ENCODE measurements around the gene JUNB.

The JUNB gene

GRCh38 chr19:12774588-12775555 is 16.4 kb upstream of the JUNB start, which contains the start of gene HOOK2 (continued):
- TF ChIP-seq SCRT1 (tag by site-specific recombination; IDR thresholded peaks at IDR 0.05; ENCODE audit: borderline replicate concordance): peak; percentile 45; the same call in 1 of the 2 replicates
- no peak for TF ChIP-seq ZNF792 (tag by site-specific recombination; IDR thresholded peaks at IDR 0.05)
- TF ChIP-seq ZNF785 (tag by site-specific recombination; IDR thresholded peaks at IDR 0.05): no peak
- TF ChIP-seq ZNF146 (tag by site-specific recombination; IDR thresholded peaks at IDR 0.05): no peak
- no peak for TF ChIP-seq ZNF341 (tag by site-specific recombination; IDR thresholded peaks at IDR 0.05; ENCODE audit: low read depth)
- TF ChIP-seq ZNF248 (tag by site-specific recombination; IDR thresholded peaks at IDR 0.05): no peak
- no peak for TF ChIP-seq HOXC10 (CRISPR knock-in tag; IDR thresholded peaks at IDR 0.05)
- no peak for TF ChIP-seq ZNF580 (tag by site-specific recombination; IDR thresholded peaks at IDR 0.05)
- TF ChIP-seq, protein P1, sequence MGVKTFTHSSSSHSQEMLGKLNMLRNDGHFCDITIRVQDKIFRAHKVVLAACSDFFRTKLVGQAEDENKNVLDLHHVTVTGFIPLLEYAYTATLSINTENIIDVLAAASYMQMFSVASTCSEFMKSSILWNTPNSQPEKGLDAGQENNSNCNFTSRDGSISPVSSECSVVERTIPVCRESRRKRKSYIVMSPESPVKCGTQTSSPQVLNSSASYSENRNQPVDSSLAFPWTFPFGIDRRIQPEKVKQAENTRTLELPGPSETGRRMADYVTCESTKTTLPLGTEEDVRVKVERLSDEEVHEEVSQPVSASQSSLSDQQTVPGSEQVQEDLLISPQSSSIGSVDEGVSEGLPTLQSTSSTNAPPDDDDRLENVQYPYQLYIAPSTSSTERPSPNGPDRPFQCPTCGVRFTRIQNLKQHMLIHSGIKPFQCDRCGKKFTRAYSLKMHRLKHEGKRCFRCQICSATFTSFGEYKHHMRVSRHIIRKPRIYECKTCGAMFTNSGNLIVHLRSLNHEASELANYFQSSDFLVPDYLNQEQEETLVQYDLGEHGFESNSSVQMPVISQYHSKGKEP (tag by site-specific recombination; IDR thresholded peaks at IDR 0.05): no peak
- TF ChIP-seq, protein P2, sequence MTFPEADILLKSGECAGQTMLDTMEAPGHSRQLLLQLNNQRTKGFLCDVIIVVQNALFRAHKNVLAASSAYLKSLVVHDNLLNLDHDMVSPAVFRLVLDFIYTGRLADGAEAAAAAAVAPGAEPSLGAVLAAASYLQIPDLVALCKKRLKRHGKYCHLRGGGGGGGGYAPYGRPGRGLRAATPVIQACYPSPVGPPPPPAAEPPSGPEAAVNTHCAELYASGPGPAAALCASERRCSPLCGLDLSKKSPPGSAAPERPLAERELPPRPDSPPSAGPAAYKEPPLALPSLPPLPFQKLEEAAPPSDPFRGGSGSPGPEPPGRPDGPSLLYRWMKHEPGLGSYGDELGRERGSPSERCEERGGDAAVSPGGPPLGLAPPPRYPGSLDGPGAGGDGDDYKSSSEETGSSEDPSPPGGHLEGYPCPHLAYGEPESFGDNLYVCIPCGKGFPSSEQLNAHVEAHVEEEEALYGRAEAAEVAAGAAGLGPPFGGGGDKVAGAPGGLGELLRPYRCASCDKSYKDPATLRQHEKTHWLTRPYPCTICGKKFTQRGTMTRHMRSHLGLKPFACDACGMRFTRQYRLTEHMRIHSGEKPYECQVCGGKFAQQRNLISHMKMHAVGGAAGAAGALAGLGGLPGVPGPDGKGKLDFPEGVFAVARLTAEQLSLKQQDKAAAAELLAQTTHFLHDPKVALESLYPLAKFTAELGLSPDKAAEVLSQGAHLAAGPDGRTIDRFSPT (tag by site-specific recombination; IDR thresholded peaks at IDR 0.05): no peak
- TF ChIP-seq HOXD13 (CRISPR knock-in tag; IDR thresholded peaks at IDR 0.05; ENCODE audit: borderline replicate concordance): no peak
- no peak for TF ChIP-seq OSR2 (tag by site-specific recombination; IDR thresholded peaks at IDR 0.05)
- no peak for TF ChIP-seq MZF1 (tag by site-specific recombination; IDR thresholded peaks at IDR 0.05; ENCODE audit: borderline replicate concordance)
- peak; percentile 53 for TF ChIP-seq SCRT2 (tag by site-specific recombination; IDR thresholded peaks at IDR 0.05)
- TF ChIP-seq PRDM1 (tag by site-specific recombination; IDR thresholded peaks at IDR 0.05): no peak
- TF ChIP-seq GLIS1 (tag by site-specific recombination; IDR thresholded peaks at IDR 0.05): peak; percentile 29; the same call in 1 of the 2 replicates
- TF ChIP-seq OVOL3 (tag by site-specific recombination; IDR thresholded peaks at IDR 0.05): no peak
- TF ChIP-seq REPIN1 (tag by site-specific recombination; IDR thresholded peaks at IDR 0.05; ENCODE audit: low read depth): no peak
- no peak for TF ChIP-seq ZNF175 (tag by site-specific recombination; IDR thresholded peaks at IDR 0.05)
- TF ChIP-seq, protein P3, sequence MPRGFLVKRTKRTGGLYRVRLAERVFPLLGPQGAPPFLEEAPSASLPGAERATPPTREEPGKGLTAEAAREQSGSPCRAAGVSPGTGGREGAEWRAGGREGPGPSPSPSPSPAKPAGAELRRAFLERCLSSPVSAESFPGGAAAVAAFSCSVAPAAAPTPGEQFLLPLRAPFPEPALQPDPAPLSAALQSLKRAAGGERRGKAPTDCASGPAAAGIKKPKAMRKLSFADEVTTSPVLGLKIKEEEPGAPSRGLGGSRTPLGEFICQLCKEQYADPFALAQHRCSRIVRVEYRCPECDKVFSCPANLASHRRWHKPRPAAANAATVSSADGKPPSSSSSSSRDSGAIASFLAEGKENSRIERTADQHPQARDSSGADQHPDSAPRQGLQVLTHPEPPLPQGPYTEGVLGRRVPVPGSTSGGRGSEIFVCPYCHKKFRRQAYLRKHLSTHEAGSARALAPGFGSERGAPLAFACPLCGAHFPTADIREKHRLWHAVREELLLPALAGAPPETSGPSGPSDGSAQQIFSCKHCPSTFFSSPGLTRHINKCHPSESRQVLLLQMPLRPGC (tag by site-specific recombination; IDR thresholded peaks at IDR 0.05): no peak
- TF ChIP-seq KLF9 (tag by site-specific recombination; IDR thresholded peaks at IDR 0.05; ENCODE audit: low read depth): peak; percentile 92
- TF ChIP-seq ZFP37 (tag by site-specific recombination; IDR thresholded peaks at IDR 0.05): no peak
- no peak for TF ChIP-seq ZNF133 (tag by site-specific recombination; IDR thresholded peaks at IDR 0.05)
- peak; percentile 42 for TF ChIP-seq ZBTB26 (tag by site-specific recombination; optimal IDR thresholded peaks at IDR 0.05)
- TF ChIP-seq MEIS1 (CRISPR knock-in tag; IDR thresholded peaks at IDR 0.05; ENCODE audit: borderline replicate concordance): no peak
- no peak for TF ChIP-seq ZNF660 (tag by site-specific recombination; IDR thresholded peaks at IDR 0.05)
- no peak for TF ChIP-seq ZSCAN30 (tag by site-specific recombination; IDR thresholded peaks at IDR 0.05)
- TF ChIP-seq ZNF623 (tag by site-specific recombination; IDR thresholded peaks at IDR 0.05): no peak
- TF ChIP-seq IKZF3 (tag by site-specific recombination; IDR thresholded peaks at IDR 0.05): no peak
- 0 out of 2 replicates have a peak, but pooled peaks have one; percentile 21 for TF ChIP-seq ZSCAN5A (tag by site-specific recombination; IDR thresholded peaks at IDR 0.05)
- no peak for TF ChIP-seq ZBTB7A (tag by site-specific recombination; IDR thresholded peaks at IDR 0.05; ENCODE audit: low read depth)
- TF ChIP-seq ZNF239 (tag by site-specific recombination; IDR thresholded peaks at IDR 0.05): no peak
- TF ChIP-seq KLF8 (tag by site-specific recombination; IDR thresholded peaks at IDR 0.05): no peak

Data from HEK293 (cell line).